IPS-18a (cell line): ENCODE data around the gene GOSR2.
"Not testable (repeated sequence)": the region's sequence is repeated elsewhere in the genome, so short reads cannot be mapped to it uniquely, and the experiment has no call there.

Source experiments
- H3K27ac ChIP-seq: one replicate; pipeline ENCODE4 v1.5.1; 2013; ENCODE audit warnings: low read length
- H3K27me3 ChIP-seq: one replicate; pipeline ENCODE4 v1.6.1; 2013; ENCODE audit warnings: mild to moderate bottlenecking, low read length; ENCODE audit not compliant: control insufficient read depth, insufficient read depth
- H3K36me3 ChIP-seq: one replicate; pipeline ENCODE4 v1.6.1; 2013; ENCODE audit warnings: low read depth, low read length; ENCODE audit not compliant: control insufficient read depth
- H3K4me1 ChIP-seq: one replicate; pipeline ENCODE4 v1.6.1; 2013; ENCODE audit warnings: low read depth, low read length; ENCODE audit not compliant: control insufficient read depth
- H3K4me3 ChIP-seq: one replicate; pipeline ENCODE4 v1.5.1; 2013; ENCODE audit warnings: low read length
- H3K9ac ChIP-seq: one replicate; pipeline ENCODE4 v1.6.1; 2013; ENCODE audit warnings: mild to moderate bottlenecking, low read length, moderate library complexity
- H3K9me3 ChIP-seq: one replicate; pipeline ENCODE4 v1.6.1; 2013; ENCODE audit warnings: low read depth, low read length; ENCODE audit not compliant: control insufficient read depth

The GOSR2 gene

GRCh38 chr17:46984892-46985291, 61.9 kb downstream of the GOSR2 start:
- Histone ChIP-seq H3K27me3 (peaks cover 5% of the 10 kb centered on the region), H3K27ac (no peak overlapping the region)

DNA sequence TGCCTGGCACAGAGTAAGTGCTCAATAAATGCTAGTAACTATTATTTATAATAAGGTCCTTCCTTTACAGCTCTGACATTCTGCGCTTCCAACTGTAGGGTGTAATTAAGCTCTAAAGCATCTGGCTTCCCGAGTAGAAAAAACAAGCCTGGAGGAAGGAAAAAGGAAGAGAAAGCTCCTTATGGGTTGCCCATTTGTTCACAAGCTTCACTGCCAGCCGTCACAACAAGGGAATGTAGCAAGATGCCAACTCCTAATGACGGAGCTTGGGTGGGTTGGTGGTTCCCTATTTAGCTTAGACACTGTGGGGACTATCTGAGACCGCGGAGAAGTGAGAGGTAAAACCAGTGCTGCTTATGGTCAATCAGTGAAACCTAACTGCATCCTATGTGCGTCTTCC, 63.4 kb downstream of the GOSR2 start:
- H3K4me3 ChIP-seq, result no peak overlapping the region
- H3K9ac ChIP-seq, result no peak overlapping the region
- peaks cover under 1% of the 10 kb centered on the region for H3K4me1 ChIP-seq
- no peak overlapping the region for H3K27ac ChIP-seq
- no peaks in the 10 kb centered on the region for H3K9me3 ChIP-seq
- no peaks in the 10 kb centered on the region for H3K27me3 ChIP-seq
- no peaks in the 10 kb centered on the region for H3K36me3 ChIP-seq

More at GRCh38 chr17:46984892-46985291, 61.9 kb downstream of the GOSR2 start:
- Histone ChIP-seq H3K36me3 (no peaks in the 10 kb centered on the region), H3K4me1 (peaks cover 6% of the 10 kb centered on the region), H3K4me3 (no peak overlapping the region), H3K9ac (no peak overlapping the region), H3K9me3 (no peaks in the 10 kb centered on the region)

- H3K9me3 ChIP-seq, H3K27ac ChIP-seq, H3K9ac ChIP-seq, H3K4me3 ChIP-seq, H3K4me1 ChIP-seq, H3K27me3 ChIP-seq, H3K36me3 ChIP-seq: not testable (repeated sequence)
Measured at GRCh38 chr17:46987927-46988326, 65.0 kb downstream of the GOSR2 start.

GRCh38 chr17:46989637-46990431, 66.9 kb downstream of the GOSR2 start:
- Histone ChIP-seq H3K27me3 (no peaks in the 10 kb centered on the region), H3K4me1 (no peaks in the 10 kb centered on the region), H3K4me3 (no peak overlapping the region), H3K9ac (no peak overlapping the region), H3K9me3 (no peaks in the 10 kb centered on the region), H3K27ac (no peak overlapping the region), H3K36me3 (no peaks in the 10 kb centered on the region)

DNA sequence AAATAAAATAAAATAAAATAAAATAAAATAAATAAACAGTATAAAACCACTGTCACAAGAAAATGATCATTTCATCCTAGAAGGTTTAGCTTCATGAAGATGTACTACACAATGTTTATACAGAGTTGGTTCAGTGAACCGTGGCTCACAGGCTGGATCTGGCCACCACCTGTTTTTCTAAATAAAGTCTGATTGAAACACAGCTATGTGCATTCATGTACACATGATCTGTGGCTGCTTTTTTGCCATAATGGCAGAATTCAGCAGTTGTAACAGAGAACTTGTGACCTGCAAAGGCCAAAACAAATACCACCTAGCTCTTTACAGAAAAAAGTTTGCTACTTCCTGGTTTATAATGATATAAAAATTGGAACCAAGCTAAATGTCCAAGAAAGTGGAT, 68.7 kb downstream of the GOSR2 start:
- Histone ChIP-seq H3K27ac (no peak overlapping the region), H3K36me3 (no peaks in the 10 kb centered on the region), H3K9me3 (no peaks in the 10 kb centered on the region), H3K4me1 (no peaks in the 10 kb centered on the region), H3K9ac (no peak overlapping the region), H3K4me3 (no peak overlapping the region), H3K27me3 (no peaks in the 10 kb centered on the region)
